ENCODE results near the gene BIN1. TPM values are rescaled to one million over a fixed set of nuclear protein-coding genes. Genes with fewer than 3 reads are reported as not detected.

The BIN1 gene
- total RNA-seq, 1 donor from 2014 or later: 26.9 TPM

DNA sequence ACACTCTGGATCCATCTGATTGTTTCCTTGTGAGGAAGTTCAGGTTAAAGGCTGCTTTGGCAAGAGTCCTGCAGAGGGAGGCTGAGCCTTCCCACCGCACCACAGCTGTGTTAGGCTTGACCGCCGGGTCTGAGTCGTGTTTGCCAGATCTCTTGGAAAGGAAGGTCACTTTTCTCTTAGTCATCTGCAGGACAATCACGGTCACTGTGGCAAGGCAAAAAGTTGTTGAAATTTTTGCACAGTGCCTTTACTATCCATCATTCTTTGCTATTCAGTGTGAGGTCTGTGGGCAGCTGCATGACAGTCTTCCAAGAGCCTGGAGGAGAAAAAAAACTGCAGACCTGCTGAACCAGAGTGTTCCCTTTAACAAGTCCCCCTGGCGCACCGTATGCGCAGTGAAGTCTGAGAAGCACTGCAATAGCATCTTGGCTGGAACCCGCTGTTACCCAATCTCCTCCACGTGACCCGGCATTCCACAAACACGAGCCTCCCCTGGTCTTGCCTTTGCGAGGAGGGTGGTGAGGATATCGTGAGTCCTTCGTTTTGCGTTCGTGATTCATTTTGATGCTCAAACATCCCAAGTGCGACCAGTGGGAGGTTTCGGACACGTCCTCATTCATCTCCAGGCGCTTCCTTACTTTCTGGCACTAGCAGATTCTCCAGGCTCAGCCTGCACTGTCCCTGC, 23.0 kb downstream of the BIN1 start:
- H3K4me1 ChIP-seq: peaks cover 46% of the 10 kb centered on the region
- Mint-ChIP-seq H3K27me3 (ENCODE audit: insufficient read depth, low read depth) (peaks cover 9% of the 10 kb centered on the region), H3K27ac (no peak overlapping the region), H3K36me3 (peaks cover 10% of the 10 kb centered on the region), H3K9me3 (peaks cover 9% of the 10 kb centered on the region), H3K4me1 (peaks cover 56% of the 10 kb centered on the region), H3K4me3 (no peak overlapping the region)
- H2AFZ ChIP-seq (replicated peaks): no peak overlapping the region
- H3K9me3 ChIP-seq (ENCODE audit: low read depth): no peaks in the 10 kb centered on the region
- TF ChIP-seq EZH2phosphoT487 (IDR thresholded peaks at IDR 0.05) (no peak), CTCF (IDR thresholded peaks at IDR 0.05) (no peak)
- no peaks in the 10 kb centered on the region for H4K20me1 ChIP-seq (ENCODE audit: low read depth)
- H3K9ac ChIP-seq: no peak overlapping the region
- no peaks in the 10 kb centered on the region for H3K27me3 ChIP-seq
- H3K4me3 ChIP-seq: no peak overlapping the region
- H3F3A ChIP-seq (ENCODE audit: low read depth): peaks cover 4% of the 10 kb centered on the region
- no peak overlapping the region for H3K4me2 ChIP-seq
- H3K36me3 ChIP-seq: no peaks in the 10 kb centered on the region
- DNase-seq (ENCODE audit: low spot score): no peak
- H3K27ac ChIP-seq: no peak overlapping the region
- H3K79me2 ChIP-seq (ENCODE audit: low read depth): peaks cover 14% of the 10 kb centered on the region

DNA sequence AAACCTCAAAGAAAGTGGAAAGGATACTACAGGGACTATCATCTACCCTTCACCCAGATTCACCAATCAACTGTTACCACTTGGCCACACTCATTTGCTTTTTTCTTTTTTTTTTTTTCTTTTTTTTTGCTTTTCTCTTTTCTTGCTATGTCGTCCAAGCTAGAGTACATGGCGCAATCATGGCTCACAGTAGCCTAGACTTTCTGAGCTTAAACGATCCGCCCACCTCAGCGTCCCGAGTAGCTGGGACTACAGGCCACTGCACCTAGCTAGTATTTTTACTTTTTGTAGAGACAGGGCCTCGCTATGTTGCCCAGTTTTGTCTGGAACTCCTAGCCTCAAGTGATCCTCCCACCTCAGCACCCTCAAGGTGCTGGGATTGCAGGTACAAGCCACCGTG, 24.0 kb downstream of the BIN1 start:
- Histone ChIP-seq H3K9ac (no peak overlapping the region), H3K4me1 (peaks cover 47% of the 10 kb centered on the region), H4K20me1 (ENCODE audit: low read depth) (no peaks in the 10 kb centered on the region), H3K27me3 (no peaks in the 10 kb centered on the region), H3K4me2 (no peak overlapping the region), H3K27ac (no peak overlapping the region), H3K4me3 (no peak overlapping the region), H3F3A (ENCODE audit: low read depth) (peaks cover 4% of the 10 kb centered on the region), H3K9me3 (ENCODE audit: low read depth) (no peaks in the 10 kb centered on the region), H3K36me3 (no peaks in the 10 kb centered on the region), H2AFZ (replicated peaks) (no peak overlapping the region), H3K79me2 (ENCODE audit: low read depth) (peaks cover 14% of the 10 kb centered on the region)
- Mint-ChIP-seq H3K4me3 (no peak overlapping the region), H3K4me1 (peaks cover 55% of the 10 kb centered on the region), H3K27ac (no peak overlapping the region), H3K27me3 (ENCODE audit: insufficient read depth, low read depth) (peaks cover 7% of the 10 kb centered on the region), H3K9me3 (peaks cover 9% of the 10 kb centered on the region), H3K36me3 (peaks cover 10% of the 10 kb centered on the region)
- no peak for DNase-seq (ENCODE audit: low spot score)
- TF ChIP-seq EZH2 (IDR thresholded peaks at IDR 0.05) (no peak), EZH2phosphoT487 (IDR thresholded peaks at IDR 0.05) (no peak), CTCF (IDR thresholded peaks at IDR 0.05) (no peak)

- peaks cover 9% of the 10 kb centered on the region for H3K9me3 Mint-ChIP-seq
- no peak overlapping the region for H3K4me2 ChIP-seq
- H3K27me3 Mint-ChIP-seq (ENCODE audit: insufficient read depth, low read depth): peaks cover 11% of the 10 kb centered on the region
- peaks cover 10% of the 10 kb centered on the region for H3K36me3 Mint-ChIP-seq
- H3K27ac ChIP-seq: no peak overlapping the region
- no peak overlapping the region for H3K4me3 Mint-ChIP-seq
- DNase-seq (ENCODE audit: low spot score): no peak
- H2AFZ ChIP-seq (replicated peaks): no peak overlapping the region
- H3K4me1 ChIP-seq: peaks cover 38% of the 10 kb centered on the region
- no peaks in the 10 kb centered on the region for H3K36me3 ChIP-seq
- H3K79me2 ChIP-seq (ENCODE audit: low read depth): peaks cover 14% of the 10 kb centered on the region
- no peak overlapping the region for H3K4me3 ChIP-seq
- TF ChIP-seq EZH2phosphoT487 (IDR thresholded peaks at IDR 0.05) (no peak), CTCF (IDR thresholded peaks at IDR 0.05) (no peak), EZH2 (IDR thresholded peaks at IDR 0.05) (no peak)
- H3K27ac Mint-ChIP-seq: peak overlapping the region; percentile 37
- H3F3A ChIP-seq (ENCODE audit: low read depth): peaks cover 4% of the 10 kb centered on the region
- no peaks in the 10 kb centered on the region for H3K9me3 ChIP-seq (ENCODE audit: low read depth)
- no peak overlapping the region for H3K9ac ChIP-seq
- no peaks in the 10 kb centered on the region for H3K27me3 ChIP-seq
- no peaks in the 10 kb centered on the region for H4K20me1 ChIP-seq (ENCODE audit: low read depth)
- H3K4me1 Mint-ChIP-seq: peaks cover 51% of the 10 kb centered on the region
These were observed 24.9 kb downstream of the BIN1 start for GRCh38 chr2:127081826-127082633.

Data from neural progenitor cell (in vitro differentiated cells).